GM12891 (cell line): ENCODE data around the gene TMEM39A.

Source experiments
- DNase-seq: peaks from one replicate; pipeline ENCODE4 v3.0.0; 2011; ENCODE audit warnings: low spot score; ENCODE audit not compliant: insufficient read length
- FAIRE-seq: peaks from 2 replicates; lab custom pipeline; 2011; peaks lifted over from hg19 to GRCh38; lab: Jason Lieb, UNC
- PAX5 ChIP-seq: IDR thresholded peaks from 2 replicates; pipeline ENCODE4 v1.6.1; 2011; ENCODE audit warnings: low read length, moderate library complexity, mild to moderate bottlenecking; ENCODE audit not compliant: insufficient read depth, severe bottlenecking
- POLR2A ChIP-seq: IDR thresholded peaks from 2 replicates; pipeline ENCODE4 v1.6.1; 2011; ENCODE audit warnings: low read depth, low read length, control low read depth
- POLR2AphosphoS5 ChIP-seq: IDR thresholded peaks from 2 replicates; pipeline ENCODE4 v1.6.1; 2011; ENCODE audit warnings: low read depth, low read length, control low read depth
- POU2F2 ChIP-seq: IDR thresholded peaks from 2 replicates; pipeline ENCODE4 v1.6.1; 2011; ENCODE audit warnings: low read depth, mild to moderate bottlenecking, control low read depth, low read length, moderate library complexity
- SPI1 ChIP-seq: IDR thresholded peaks from 2 replicates; pipeline ENCODE4 v1.6.1; 2011; ENCODE audit warnings: low read depth, low read length, control low read depth
- TAF1 ChIP-seq: IDR thresholded peaks from 2 replicates; pipeline ENCODE4 v1.6.1; 2011; ENCODE audit warnings: low read depth, low read length, control low read depth

Gene TMEM39A

DNA sequence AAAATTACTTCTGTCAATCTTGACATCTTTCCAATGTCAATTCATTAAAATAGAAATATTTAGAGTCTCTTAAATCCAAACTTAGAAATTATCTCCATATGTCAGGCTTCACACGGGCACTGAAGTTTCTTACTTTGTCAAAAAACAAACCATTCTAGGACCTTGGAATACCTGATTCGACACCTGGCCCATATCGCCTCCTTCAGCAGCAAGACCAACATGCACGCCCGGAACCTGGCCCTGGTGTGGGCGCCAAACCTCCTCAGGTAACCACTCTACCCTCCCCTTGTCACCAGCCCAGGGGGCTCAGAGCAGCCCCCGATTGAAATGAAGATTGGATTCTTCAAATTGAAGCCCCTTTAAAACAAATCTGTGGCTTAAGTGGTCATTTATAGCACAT lies 81.3 kb downstream of the TMEM39A start:
- DNase-seq (no peak), FAIRE-seq (no peak)
- no peak for TF ChIP-seq PAX5
- no peak for TF ChIP-seq POLR2AphosphoS5
- TF ChIP-seq POU2F2, result no peak
- no peak for TF ChIP-seq TAF1

DNA sequence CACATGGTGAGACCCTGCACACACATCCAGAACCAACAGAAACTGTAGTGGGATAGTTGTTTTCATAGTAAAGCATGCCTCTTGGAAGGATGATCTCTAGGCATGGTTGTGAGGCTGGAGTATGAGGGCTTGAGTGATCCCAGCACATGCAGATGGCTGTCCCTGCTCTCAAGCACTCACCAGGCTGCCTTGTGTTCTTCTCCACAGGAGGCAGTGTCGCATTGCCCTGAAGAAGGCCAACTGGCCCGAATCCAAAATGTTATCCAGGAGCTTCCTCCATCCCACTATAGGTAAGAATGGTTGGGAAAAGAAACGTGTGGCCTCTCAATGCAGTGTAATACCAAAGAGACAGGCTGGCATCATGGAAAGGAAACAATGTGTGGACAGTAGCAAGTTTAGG lies 82.7 kb downstream of the TMEM39A start:
- no peak for DNase-seq
- no peak for TF ChIP-seq PAX5
- no peak for TF ChIP-seq POU2F2
- no peak for TF ChIP-seq TAF1
- TF ChIP-seq SPI1, result no peak
- no peak for TF ChIP-seq POLR2AphosphoS5
- TF ChIP-seq POLR2A, result no peak
- no peak for FAIRE-seq
